Measurements from ENCODE around the gene IQSEC3. TPM values are rescaled to one million over a fixed set of nuclear protein-coding genes. Genes with fewer than 3 reads are reported as not detected.
"Not testable (repeated sequence)": the region's sequence is repeated elsewhere in the genome, so short reads cannot be mapped to it uniquely, and the experiment has no call there.

The IQSEC3 gene
- total RNA-seq, 2 donors from 2014 or later: 3.2 to 3.6 TPM

DNA sequence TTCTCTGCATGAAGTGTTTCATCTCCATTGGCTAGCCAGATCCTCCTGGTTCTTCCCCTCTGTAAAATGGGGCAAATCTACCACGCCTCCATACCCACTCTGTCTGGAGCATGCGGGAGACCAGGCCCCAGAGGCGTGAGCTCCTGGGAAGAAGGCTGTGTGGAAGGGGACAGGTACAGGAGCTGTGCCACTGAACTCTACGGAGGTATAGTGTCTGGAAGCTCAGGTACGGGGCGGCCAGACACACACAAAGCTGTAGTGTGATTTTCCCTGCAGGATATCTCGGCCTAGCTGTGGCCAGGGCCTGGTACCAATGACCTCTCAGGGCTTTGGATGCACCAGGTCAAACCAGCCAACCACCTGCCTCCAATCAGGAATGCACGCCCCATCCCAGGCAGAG is 10.0 kb downstream of the IQSEC3 start:
- DNase-seq (ENCODE audit: low spot score); intact Hi-C loops (cut with DNase I): not testable (repeated sequence)

GRCh38 chr12:77101-77719 is 10.6 kb downstream of the IQSEC3 start:
- intact Hi-C loops (cut with DNase I): not testable (repeated sequence)
- DNase-seq (ENCODE audit: low spot score): peak; percentile 29

DNA sequence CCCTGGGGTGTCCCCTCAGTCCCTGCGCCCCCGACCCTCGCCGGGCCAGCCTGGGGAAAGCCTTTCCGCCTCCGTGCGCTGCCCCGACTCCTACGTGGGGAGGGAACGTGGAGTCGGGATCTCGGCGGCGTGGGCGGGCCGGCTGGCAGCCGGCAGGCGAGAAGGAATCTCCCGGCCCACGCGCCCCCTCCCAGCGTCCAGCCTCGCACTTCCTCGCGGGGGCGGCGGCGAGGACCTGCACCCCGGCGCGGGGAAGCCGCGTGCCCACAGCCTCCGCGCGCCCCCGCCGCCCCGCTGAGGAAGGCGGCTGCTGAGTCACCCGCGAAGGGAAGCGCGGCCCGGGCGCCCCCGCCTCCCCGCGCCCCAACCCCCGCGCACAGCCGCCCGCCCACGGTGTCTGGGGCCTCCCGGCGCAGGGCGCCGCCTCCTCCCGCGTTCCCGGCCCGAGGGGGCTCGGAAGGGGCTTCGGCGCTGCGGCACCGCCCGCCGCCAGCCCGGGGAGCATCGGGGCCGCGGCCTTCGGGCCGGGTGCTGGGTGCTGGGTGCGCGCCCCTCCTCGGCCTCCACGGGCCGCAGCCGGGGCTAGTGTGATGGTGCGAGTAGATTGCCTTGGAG is 11.3 kb downstream of the IQSEC3 start:
- intact Hi-C loops (cut with DNase I): not testable (repeated sequence)
- DNase-seq (ENCODE audit: low spot score): peak; percentile 65

GRCh38 chr12:78981-79380 is 12.4 kb downstream of the IQSEC3 start:
- no peak for DNase-seq (ENCODE audit: low spot score)
- intact Hi-C loops (cut with DNase I): no loop called here

DNA sequence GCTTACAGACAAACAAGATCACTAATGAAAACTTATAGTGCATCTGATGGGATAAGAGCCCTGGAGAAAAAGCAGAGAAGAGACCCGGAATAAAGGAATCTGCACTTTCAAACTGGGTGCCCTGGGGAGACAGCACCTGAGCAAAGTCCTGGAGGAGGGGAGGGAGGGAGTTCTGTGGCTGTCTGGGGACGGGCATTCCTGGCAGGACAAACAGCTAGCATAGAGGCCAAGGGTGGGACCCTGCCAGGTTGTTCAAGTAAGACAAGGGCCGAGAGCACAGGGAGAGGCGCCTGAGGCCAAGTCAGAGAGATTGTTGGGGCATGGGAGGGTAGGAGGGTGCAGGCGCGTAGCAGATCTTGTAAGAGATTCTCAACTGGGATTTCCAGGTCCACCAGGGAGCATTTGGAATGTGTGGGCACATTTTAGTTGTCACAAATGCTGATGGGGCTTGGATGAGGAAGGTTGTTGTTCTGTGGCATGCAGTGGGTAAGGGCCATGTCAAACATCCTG is 14.2 kb downstream of the IQSEC3 start:
- intact Hi-C loops (cut with DNase I): no loop called here
- no peak for DNase-seq (ENCODE audit: low spot score)

- peak; percentile 28 for DNase-seq (ENCODE audit: low spot score)
- intact Hi-C loops (cut with DNase I): no loop called here
Measured at GRCh38 chr12:82740-83139, 16.2 kb downstream of the IQSEC3 start.

DNA sequence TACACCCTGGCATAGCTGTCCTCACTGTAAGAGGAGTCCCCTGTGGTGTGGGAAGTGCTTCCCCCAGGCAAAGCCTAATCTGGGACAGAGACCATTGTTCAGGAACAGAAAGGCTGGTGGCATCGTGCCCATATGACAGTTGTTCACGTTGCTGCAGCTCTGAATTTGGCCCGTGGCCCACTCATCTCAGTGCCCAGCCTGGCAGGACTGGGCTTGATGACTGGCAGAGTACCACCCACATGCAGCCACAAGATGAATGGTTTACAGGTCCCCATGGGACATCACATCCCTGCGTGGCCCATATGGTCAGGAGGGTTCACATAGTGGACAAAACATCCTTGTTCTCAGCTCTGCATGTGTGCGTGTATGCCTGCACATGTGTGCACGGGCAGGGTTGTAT is 17.5 kb downstream of the IQSEC3 start:
- intact Hi-C loops (cut with DNase I): no loop called here
- DNase-seq (ENCODE audit: low spot score): no peak

GRCh38 chr12:85191-85666 is 18.7 kb downstream of the IQSEC3 start:
- intact Hi-C loops (cut with DNase I): no loop called here
- no peak for DNase-seq (ENCODE audit: low spot score)

DNA sequence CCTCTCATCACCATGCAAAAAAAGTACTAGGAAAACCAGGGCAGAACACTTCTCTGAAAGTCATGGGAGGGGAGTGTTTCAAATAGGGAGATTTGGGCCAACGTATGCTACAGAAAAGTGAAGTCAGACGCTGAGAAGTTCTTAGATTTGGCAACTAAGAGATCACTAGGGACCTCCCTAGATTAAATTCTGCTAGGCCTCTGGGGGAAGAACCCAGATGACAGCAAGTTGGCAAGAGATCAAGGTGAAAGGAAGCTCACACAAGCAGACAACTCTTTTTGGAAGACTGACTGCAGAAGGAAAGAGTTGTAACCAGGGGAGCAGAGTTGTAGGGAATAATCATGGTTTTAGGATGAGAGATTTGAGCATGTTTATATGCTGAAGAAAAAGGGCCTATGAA is 20.7 kb downstream of the IQSEC3 start:
- no peak for DNase-seq (ENCODE audit: low spot score)
- intact Hi-C loops (cut with DNase I): no loop called here

DNA sequence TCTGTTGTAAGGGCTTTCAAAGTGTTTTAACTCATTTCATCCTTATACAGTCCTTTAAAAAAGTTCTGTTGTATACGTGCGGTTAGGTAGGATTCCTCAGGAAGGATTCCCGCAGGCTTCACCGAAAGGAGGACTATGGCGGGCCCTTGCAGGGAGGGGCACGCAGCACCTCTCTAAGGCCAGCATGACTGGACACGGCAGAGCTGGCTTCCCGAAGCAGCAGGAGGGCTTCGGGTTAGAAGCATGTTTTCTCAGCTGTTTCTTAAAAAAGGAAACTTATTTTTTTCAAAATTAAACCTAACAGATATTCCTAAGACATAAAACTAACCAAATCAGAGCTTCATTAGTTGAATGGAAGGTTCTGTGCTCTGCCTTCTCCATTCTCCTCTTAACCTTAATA is 21.3 kb downstream of the IQSEC3 start:
- no peak for DNase-seq (ENCODE audit: low spot score)
- intact Hi-C loops (cut with DNase I): no loop called here

- DNase-seq (ENCODE audit: low spot score): no peak
- intact Hi-C loops (cut with DNase I): no loop called here
Measured at GRCh38 chr12:89653-90052, 23.1 kb downstream of the IQSEC3 start.

DNA sequence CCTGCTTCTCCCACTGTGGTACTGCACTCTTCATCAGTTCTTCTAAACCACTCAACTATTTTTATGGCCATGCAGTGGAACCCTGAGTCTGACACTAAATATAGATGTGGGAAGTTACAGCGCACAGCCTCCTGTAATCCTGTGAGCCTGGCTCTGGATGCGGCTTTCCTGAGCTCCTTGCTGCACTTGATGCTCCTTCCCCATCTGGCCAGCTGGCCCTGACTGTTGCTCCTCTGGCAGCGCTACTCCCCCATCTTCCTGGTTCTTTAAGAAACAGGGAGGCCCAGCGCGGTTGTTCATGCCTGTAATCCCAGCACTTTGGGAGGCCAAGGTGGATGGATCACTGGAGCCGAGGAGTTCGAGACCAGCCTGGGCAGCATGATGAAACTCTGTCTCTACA is 24.6 kb downstream of the IQSEC3 start:
- intact Hi-C loops (cut with DNase I): no loop called here
- no peak for DNase-seq (ENCODE audit: low spot score)

GRCh38 chr12:93266-94005 is 26.9 kb downstream of the IQSEC3 start:
- intact Hi-C loops (cut with DNase I): no loop called here
- DNase-seq (ENCODE audit: low spot score): no peak

DNA sequence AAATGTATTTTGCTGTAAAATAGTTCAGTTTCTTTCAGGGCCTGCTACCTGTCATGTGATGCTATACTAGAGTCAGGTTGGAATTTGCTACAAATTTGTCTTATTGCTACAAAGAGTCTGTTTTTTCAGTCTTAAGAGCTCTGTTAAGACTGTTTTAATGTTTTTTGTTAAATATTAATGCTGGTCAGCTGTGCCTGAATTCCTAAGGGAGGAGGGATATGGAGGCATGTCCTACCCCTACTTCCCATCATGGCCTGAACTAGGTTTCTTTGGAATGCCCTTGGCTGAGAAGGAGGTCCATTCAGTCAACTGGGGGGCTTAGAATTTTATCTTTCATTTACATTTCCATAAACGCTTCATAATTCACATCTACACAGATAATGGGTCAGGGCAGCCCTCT is 30.0 kb downstream of the IQSEC3 start:
- intact Hi-C loops (cut with DNase I): no loop called here

GRCh38 chr12:98924-99352 is 32.4 kb downstream of the IQSEC3 start:
- no peak for DNase-seq (ENCODE audit: low spot score)

More for the DNA sequence above, 30.0 kb downstream of the IQSEC3 start:
- no peak for DNase-seq (ENCODE audit: low spot score)

GRCh38 chr12:99605-100004 is 33.0 kb downstream of the IQSEC3 start:
- intact Hi-C loops (cut with DNase I): no loop called here
- DNase-seq (ENCODE audit: low spot score): no peak

More at GRCh38 chr12:98924-99352, 32.4 kb downstream of the IQSEC3 start:
- intact Hi-C loops (cut with DNase I): no loop called here

DNA sequence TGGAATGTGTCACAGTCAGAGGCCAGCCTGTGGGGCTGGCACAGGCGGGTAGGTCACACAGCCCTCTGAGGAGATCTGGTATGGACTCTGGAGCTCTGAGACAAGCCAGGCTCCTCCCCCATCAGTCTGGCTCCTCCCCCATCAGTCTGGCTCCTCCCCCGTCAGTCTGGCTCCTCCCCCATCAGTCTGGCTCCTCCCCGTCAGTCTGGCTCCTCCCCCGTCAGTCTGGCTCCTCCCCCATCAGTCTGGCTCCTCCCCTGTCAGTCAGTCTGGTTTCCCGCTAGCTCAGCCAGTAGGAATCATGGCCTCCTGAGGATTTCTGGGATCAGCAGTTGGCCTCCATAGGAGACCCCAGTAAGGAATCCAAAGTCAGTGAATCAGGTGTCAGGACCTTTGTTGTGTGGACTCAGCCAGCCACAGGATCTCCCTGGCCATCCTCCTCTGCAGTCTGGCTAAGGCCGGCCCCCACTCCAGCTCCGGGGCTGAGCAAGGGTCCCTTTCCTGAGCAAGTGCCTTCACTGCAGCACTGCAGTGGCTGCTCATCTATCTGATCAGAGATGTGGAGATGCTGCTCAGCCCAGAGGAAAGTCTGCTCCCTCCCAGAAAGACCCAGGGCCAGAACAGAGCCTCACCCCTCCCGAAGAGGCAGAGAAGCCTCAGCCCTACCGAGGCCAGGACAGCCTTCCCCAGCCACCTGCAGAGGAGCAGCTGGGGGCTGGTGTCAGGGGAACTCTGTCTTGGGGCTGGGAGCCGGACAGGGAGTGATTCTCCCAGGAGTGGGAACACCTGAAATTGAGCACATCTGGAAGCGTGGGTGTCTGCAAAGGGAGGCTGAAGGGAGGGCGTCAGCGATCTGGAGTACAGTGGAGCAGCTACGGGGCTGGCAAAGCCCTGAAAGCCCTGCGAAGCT is 35.7 kb downstream of the IQSEC3 start:
- intact Hi-C loops (cut with DNase I): no loop called here
- DNase-seq (ENCODE audit: low spot score): no peak

DNA sequence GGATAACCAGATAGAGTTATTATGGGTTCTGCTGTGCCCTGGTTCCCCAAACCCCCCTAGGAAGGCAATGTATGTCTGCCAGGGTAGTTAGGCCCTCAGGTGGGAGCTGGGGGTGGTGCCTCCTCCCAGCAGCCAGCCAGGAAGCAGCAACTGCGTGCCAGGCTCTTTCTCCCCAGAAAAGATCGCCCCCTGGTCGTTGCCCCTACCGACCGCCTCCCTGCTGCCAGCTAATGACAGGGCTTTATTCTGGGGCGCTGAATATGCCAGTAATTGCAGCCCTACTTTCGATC is 36.3 kb downstream of the IQSEC3 start:
- DNase-seq (ENCODE audit: low spot score): no peak
- intact Hi-C loops (cut with DNase I): no loop called here

DNA sequence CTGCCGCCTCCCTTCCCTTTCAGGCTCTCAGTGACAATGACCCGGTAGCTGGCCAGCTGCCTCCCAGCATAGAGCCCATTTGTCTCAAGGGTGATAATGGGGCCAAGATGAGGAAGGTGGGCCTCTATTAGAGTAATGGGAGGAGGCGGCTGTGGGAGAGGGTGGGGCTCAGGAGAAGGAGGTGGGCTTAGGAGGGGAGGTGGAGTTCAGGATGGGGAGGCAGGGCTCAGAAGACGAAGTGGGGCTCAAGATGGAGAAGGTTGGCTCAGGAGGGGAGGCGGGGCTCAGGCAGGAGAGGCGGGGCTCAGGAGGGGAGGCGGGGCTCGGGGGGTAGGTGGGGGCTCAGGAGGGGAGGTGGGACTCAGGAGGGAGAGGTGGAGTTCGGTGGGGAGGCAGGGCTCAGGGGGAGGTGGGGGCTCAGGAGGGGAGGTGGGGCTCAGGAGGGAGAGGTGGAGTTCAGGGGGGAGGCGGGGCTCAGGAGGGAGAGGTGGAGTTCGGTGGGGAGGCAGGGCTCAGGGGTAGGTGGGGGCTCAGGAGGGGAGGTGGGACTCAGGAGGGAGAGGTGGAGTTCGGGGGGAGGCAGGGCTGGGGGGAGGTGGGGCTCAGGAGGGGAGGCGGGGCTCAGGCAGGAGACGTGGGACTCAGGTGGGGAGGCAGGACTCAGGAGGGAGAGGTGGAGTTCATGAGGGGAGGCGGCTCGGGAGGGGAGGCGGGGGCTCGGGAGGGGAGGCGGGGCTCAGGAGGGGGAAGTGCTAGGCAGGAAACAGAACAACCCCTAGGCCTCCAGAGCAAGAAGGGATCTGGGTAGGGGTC is 36.8 kb downstream of the IQSEC3 start:
- no peak for DNase-seq (ENCODE audit: low spot score)
- intact Hi-C loops (cut with DNase I): no loop called here

All from posterior vena cava (tissue), 2 donors.